Astrocyte (in vitro differentiated cells and primary cell): ENCODE results near the gene SPATA2.

Source experiments
- EZH2 ChIP-seq: IDR thresholded peaks from 2 replicates; pipeline ENCODE4 v1.6.1; 2012; ENCODE audit warnings: mild to moderate bottlenecking, low read length, inconsistent platforms; ENCODE audit not compliant: insufficient read depth
- TF ChIP-seq, protein P1 (sequence below): IDR thresholded peaks from 2 replicates; pipeline ENCODE4 v1.5.1; 2011; ENCODE audit warnings: low read depth, mild to moderate bottlenecking, inconsistent platforms, low read length, moderate library complexity; ENCODE audit not compliant: insufficient read depth

DNA sequence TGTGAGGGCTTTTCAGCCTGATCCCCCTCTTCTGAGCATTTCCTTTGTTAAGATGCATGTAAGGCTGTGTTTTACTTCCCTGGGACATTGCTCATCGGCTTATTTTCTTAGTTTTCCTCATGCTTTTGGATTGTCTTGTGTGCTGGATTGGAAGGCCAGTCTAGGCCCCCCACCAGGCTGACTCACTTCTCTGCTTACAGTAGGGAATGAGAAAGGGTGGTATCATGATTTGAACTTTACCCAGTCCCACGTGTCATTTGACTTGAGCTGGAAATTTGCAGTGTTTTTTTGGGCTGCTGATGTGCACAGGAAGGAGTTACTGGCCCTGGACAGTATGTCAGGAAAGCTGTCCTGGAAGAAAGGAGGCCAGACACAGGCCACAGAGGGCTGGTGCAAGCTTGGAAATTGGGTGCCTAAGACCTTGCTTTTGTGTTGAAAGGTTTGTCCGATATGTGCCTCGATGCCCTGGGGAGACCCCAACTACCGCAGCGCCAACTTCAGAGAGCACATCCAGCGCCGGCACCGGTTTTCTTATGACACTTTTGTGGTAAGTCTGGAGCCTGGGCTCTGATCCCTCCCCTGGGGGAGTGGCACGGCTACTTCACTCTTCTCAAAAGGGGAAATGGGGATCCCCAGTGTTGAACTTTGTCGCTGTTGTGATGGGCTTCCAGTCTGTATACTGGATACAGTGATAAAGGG, 33.6 kb upstream of the SPATA2 start:
- TF ChIP-seq, protein P1, sequence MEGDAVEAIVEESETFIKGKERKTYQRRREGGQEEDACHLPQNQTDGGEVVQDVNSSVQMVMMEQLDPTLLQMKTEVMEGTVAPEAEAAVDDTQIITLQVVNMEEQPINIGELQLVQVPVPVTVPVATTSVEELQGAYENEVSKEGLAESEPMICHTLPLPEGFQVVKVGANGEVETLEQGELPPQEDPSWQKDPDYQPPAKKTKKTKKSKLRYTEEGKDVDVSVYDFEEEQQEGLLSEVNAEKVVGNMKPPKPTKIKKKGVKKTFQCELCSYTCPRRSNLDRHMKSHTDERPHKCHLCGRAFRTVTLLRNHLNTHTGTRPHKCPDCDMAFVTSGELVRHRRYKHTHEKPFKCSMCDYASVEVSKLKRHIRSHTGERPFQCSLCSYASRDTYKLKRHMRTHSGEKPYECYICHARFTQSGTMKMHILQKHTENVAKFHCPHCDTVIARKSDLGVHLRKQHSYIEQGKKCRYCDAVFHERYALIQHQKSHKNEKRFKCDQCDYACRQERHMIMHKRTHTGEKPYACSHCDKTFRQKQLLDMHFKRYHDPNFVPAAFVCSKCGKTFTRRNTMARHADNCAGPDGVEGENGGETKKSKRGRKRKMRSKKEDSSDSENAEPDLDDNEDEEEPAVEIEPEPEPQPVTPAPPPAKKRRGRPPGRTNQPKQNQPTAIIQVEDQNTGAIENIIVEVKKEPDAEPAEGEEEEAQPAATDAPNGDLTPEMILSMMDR: no peak
- no peak for TF ChIP-seq EZH2
